DMS114 treated with DMSO at 0.1 percent for 48 hours (cell line): Measurements from ENCODE around the gene VEZT.
"Not testable (repeated sequence)": the region's sequence is repeated elsewhere in the genome, so short reads cannot be mapped to it uniquely, and the experiment has no call there.

Experiments
- DNase-seq: peaks from one replicate; lab custom pipeline; 2025; ENCODE audit not compliant: unreplicated experiment; lab: John Stamatoyannopoulos, UW

Gene VEZT

GRCh38 chr12:95217377-95218149 lies at the start of gene VEZT, which contains the start of gene FGD6:
VEZT (plus strand) TSS chr12:95217807; CDS start chr12:95217851, 44 bp downstream.
FGD6 (minus strand) TSS chr12:95217467; CDS start chr12:95217240, 227 bp downstream.
- peak; percentile 98 for DNase-seq

- no peak for DNase-seq
Observed at GRCh38 chr12:95168746-95169145, 48.9 kb upstream of the VEZT start.

GRCh38 chr12:95169368-95169767 lies 48.2 kb upstream of the VEZT start:
- no peak for DNase-seq

GRCh38 chr12:95173392-95174251 lies 44.0 kb upstream of the VEZT start:
- no peak for DNase-seq

- no peak for DNase-seq
Observed at GRCh38 chr12:95177201-95177768, 40.3 kb upstream of the VEZT start.

GRCh38 chr12:95178136-95178535 lies 39.5 kb upstream of the VEZT start:
- no peak for DNase-seq

- DNase-seq, result no peak
Observed at GRCh38 chr12:95179011-95179410, 38.6 kb upstream of the VEZT start.

- DNase-seq, result no peak
Observed at GRCh38 chr12:95181103-95181502, 36.5 kb upstream of the VEZT start.

- DNase-seq, result no peak
Observed at GRCh38 chr12:95182868-95183415, 34.7 kb upstream of the VEZT start.

GRCh38 chr12:95184121-95184520 lies 33.5 kb upstream of the VEZT start:
- no peak for DNase-seq

- no peak for DNase-seq
Observed at GRCh38 chr12:95185072-95185471, 32.5 kb upstream of the VEZT start.

- no peak for DNase-seq
Observed at GRCh38 chr12:95185854-95186253, 31.8 kb upstream of the VEZT start.

- DNase-seq, result no peak
Observed at GRCh38 chr12:95187865-95188415, 29.7 kb upstream of the VEZT start.

GRCh38 chr12:95191060-95191696 lies 26.4 kb upstream of the VEZT start:
- DNase-seq, result no peak

- DNase-seq, result no peak
Observed at GRCh38 chr12:95192271-95192670, 25.3 kb upstream of the VEZT start.

GRCh38 chr12:95193139-95193538 lies 24.5 kb upstream of the VEZT start:
- DNase-seq, result no peak

GRCh38 chr12:95195122-95195521 lies 22.5 kb upstream of the VEZT start:
- DNase-seq, result no peak

GRCh38 chr12:95196875-95197569 lies 20.6 kb upstream of the VEZT start:
- not testable (repeated sequence) for DNase-seq

- no peak for DNase-seq
Observed at GRCh38 chr12:95197636-95198035, 20.0 kb upstream of the VEZT start.

- no peak for DNase-seq
Observed at GRCh38 chr12:95198914-95199313, 18.7 kb upstream of the VEZT start.
